ENCODE measurements around the gene UCKL1.

DNA sequence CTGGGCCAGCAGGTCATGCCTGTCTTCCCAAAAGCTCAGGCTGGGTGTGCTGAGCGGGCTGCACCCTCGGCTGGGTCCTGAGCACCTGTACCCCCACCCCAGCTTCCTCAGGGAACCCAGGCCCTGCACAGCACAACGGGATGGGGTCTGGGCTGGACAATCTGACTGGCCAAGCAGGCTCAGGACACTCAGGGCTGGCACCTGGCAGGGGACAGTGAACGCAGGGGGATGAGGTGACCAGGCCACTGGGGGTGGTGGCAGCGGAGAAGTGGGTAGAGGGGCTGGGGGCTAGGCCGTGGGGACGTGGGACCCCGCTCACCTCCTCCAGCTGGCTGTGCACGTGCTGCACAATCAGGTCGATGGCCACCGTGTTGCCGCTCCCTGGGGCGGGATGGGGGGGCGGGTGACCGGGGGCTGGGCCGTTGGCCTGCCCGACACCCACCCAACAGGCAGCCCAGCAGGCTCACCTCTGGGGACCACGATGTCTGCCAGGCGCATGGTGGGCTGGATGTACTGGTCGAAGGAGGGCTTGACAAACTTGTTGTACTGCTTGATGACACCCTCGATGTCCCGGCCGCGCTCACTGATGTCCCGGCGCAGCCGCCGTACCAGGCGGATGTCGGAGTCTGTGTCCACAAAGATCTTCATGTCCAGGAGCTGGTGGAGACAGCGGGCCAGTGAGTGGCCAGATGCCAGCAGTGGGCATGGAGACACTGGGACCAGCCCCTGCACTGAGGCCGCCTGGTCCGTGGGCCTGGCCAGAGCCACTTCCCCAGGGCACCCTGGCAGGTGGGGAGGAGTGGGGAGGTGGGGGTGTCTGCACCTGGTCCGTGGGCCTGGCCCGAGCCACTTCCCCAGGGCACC, 11.9 kb downstream of the UCKL1 start:
- TF ChIP-seq, protein P1, sequence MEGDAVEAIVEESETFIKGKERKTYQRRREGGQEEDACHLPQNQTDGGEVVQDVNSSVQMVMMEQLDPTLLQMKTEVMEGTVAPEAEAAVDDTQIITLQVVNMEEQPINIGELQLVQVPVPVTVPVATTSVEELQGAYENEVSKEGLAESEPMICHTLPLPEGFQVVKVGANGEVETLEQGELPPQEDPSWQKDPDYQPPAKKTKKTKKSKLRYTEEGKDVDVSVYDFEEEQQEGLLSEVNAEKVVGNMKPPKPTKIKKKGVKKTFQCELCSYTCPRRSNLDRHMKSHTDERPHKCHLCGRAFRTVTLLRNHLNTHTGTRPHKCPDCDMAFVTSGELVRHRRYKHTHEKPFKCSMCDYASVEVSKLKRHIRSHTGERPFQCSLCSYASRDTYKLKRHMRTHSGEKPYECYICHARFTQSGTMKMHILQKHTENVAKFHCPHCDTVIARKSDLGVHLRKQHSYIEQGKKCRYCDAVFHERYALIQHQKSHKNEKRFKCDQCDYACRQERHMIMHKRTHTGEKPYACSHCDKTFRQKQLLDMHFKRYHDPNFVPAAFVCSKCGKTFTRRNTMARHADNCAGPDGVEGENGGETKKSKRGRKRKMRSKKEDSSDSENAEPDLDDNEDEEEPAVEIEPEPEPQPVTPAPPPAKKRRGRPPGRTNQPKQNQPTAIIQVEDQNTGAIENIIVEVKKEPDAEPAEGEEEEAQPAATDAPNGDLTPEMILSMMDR (IDR thresholded peaks at IDR 0.05; ENCODE audit: low read depth, low read length), result no peak
- TF ChIP-seq POLR2A (IDR thresholded peaks at IDR 0.05; ENCODE audit: extremely low read depth, insufficient read length) (no peak), MAX (IDR thresholded peaks at IDR 0.05; ENCODE audit: low read depth, low read length) (no peak)

All from NB4 (cell line).